RPMI7951 (cell line): ENCODE measurements around the gene CCDC30. TPM values are rescaled to one million over a fixed set of nuclear protein-coding genes. Genes with fewer than 3 reads are reported as not detected.

Experiments
- DNase-seq: peaks from one replicate; pipeline ENCODE4 v3.0.0-alpha.2; 2012; ENCODE audit warnings: low read depth
- total RNA-seq: library from RNA; depleted of rRNA; stranded (reverse); fragments of >200 nt; shearing (Covaris generic); gene quantifications from 2 replicates; pipeline ENCODE4 v1.2.3, GENCODE V29; 2014; rRNA removed

Gene CCDC30
- total RNA-seq = 0.84 and 2.5 TPM in 2 replicates

GRCh38 chr1:42462828-42463763 is at the start of gene CCDC30:
Gene CCDC30, plus strand, starts transcription at chr1:42463286. Its CDS starts 17,266 bp downstream, at chr1:42480552.
- peak; percentile 99 for DNase-seq

- no peak for DNase-seq
Measured at GRCh38 chr1:42414551-42415496, 48.3 kb upstream of the CCDC30 start.

- no peak for DNase-seq
Measured at GRCh38 chr1:42417166-42417565, 45.9 kb upstream of the CCDC30 start.

GRCh38 chr1:42418516-42418915 is 44.6 kb upstream of the CCDC30 start:
- no peak for DNase-seq

- no peak for DNase-seq
Measured at GRCh38 chr1:42419126-42419821, 43.8 kb upstream of the CCDC30 start.

GRCh38 chr1:42420121-42420520 is 43.0 kb upstream of the CCDC30 start:
- DNase-seq = no peak

- peak; percentile 75 for DNase-seq
Measured at GRCh38 chr1:42420911-42421585, 42.0 kb upstream of the CCDC30 start.

GRCh38 chr1:42422737-42423136 is 40.3 kb upstream of the CCDC30 start:
- no peak for DNase-seq

GRCh38 chr1:42423681-42424080 is 39.4 kb upstream of the CCDC30 start:
- no peak for DNase-seq

GRCh38 chr1:42424201-42424600 is 38.9 kb upstream of the CCDC30 start:
- no peak for DNase-seq

- DNase-seq = no peak
Measured at GRCh38 chr1:42427240-42427639, 35.8 kb upstream of the CCDC30 start.

- no peak for DNase-seq
Measured at GRCh38 chr1:42429603-42430002, 33.5 kb upstream of the CCDC30 start.

- no peak for DNase-seq
Measured at GRCh38 chr1:42430286-42431135, 32.6 kb upstream of the CCDC30 start.

- no peak for DNase-seq
Measured at GRCh38 chr1:42431514-42431913, 31.6 kb upstream of the CCDC30 start.

- no peak for DNase-seq
Measured at GRCh38 chr1:42432714-42433113, 30.4 kb upstream of the CCDC30 start.

- no peak for DNase-seq
Measured at GRCh38 chr1:42433369-42433768, 29.7 kb upstream of the CCDC30 start.

GRCh38 chr1:42434340-42434739 is 28.7 kb upstream of the CCDC30 start:
- DNase-seq = no peak

GRCh38 chr1:42439940-42440339 is 23.1 kb upstream of the CCDC30 start:
- DNase-seq = peak; percentile 22

- no peak for DNase-seq
Measured at GRCh38 chr1:42442662-42443061, 20.4 kb upstream of the CCDC30 start.

- DNase-seq = no peak
Measured at GRCh38 chr1:42449256-42449655, 13.8 kb upstream of the CCDC30 start.
